HL-60/S4 treated with retinoic acid at 250 ng/mL for 4 days and 3 days (cell line): Measurements from ENCODE around the gene DCDC2B.
"Not testable (repeated sequence)": the region's sequence is repeated elsewhere in the genome, so short reads cannot be mapped to it uniquely, and the experiment has no call there.

Source experiments
- in situ Hi-C: fragments of 300-500 bp; cut with MboI; formaldehyde crosslinking; loops from 2 replicates; pipeline ENCODE4 v1.7.0; 2022; ENCODE audit warnings: low sequenced_read_pairs

The DCDC2B gene

DNA sequence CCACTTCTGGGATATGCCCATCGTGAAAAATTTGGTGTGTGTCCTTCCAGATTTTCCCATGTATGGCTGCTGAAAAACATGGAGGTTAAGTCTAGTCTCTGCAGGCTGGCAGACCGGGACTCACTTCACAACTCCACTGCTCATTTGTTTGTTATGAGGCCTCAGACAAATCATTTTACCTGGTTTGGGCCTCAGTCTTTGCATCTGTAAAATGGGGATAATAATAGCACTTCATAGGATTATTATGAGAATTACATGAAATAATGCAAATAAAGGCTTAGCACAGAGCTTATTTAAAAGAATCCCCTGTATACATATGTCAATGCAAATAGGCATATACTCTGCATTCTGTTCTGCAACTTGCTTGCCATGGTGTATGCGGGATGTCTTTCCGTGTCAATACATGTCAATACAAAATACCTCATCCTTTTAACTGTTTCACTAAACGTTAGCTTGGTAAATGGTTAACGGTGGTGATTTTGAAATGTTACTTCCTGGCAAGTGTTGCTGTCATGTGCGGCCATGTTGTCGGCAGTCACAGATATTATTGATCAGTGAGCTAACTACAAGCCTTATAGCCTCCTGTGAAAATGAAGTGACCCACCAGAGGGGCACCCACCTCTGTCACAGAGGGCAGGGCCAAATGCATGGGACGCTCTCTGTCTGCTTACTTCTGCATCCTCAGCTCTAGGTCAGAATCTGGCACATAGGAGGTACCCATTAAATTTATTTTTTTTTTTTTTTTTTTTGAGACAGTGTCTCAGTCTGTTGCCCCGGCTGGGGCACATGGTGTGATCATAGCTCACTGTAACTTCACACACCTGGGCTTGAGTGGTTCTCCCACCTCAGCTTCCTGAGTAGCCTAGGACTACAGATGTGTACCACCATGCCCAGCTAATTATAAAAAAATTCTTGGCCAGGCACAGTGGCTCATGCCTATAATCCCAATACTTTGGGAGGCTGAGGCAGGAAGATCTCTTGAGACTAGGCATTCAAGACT lies 46.5 kb downstream of the DCDC2B start:
- in situ Hi-C loops = no loop called here

DNA sequence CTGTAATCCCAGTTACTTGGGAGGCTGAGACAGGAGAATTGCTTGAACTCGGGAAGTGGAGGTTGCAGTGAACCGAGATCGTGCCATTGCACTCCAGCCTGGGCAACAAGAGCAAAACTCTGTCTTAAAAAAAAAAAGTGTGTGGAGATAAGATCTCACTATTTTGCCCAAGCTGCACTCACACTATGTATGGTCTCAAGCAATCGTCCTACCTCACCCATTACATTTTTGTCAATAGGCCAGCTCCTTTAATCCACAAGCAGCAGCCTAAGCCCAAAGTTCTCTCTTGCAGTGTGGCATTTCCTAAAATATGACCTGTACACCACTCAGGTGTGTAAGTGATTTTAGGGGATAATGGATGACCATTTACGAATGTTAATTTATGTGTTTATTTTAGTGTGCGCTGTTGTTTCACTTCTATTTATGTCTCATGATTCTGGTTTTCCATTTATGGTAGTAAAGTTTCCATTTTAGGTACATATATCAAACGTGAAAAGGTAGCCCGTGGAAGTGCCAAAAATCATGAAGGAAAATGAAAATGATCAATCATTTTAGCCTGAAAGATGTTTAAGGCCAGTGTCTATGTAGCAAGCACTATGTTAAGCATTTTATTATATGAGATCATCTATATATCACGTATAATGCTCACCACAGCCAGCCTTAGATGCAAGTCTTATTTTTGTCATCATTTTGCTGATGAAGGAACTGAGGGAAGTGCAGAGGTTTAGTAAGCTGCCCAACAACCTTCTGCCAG lies 47.8 kb downstream of the DCDC2B start:
- in situ Hi-C loops = no loop called here

DNA sequence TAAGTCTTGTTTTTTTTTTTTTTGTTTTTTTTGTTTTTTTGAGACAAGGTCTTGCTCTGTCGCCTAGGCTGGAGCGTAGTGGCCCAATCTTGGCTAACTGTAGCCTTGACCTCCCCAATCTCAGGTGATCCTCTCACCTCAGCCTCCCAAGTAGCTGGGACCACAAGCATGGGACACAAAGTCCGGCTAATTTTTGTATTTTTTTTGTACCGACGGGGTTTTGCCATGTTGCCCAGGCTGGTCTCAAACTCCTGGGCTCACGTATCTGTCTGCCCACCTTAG lies 48.3 kb downstream of the DCDC2B start:
- in situ Hi-C loops = no loop called here

DNA sequence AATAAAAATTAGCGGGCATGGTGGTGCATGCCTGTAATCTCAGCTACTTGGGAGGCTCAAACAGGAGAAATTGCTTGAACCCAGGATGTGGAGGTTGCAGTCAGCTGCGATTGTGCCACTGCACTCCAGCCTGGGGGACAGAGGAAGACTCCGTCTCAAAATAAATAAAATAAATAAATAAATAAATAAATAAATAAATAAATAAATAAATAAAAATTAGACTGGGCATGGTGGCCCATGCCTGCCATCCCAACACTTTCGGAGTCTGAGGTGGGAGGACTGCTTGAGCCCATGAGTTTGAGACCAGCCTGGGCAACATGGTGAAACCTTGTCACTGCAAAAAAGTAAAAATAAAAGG lies 54.3 kb downstream of the DCDC2B start:
- in situ Hi-C loops = not testable (repeated sequence)

DNA sequence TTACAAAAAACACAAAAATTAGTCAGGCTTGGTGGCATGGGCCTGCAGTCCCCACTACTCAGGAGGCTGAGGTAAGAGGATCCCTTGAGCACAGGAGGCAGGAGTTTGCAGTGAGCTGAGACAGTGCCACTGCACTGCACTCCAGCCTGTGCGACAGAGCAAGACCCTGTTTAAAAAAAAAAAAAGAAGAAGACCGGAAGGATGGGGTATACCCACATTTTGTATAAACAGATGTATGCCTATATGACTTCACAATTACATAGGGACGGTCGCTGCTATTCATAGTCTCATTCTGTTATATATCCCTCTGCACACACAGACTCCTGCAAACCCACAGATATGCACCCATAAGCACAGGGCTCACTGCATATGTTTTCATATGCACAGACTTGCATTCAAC lies 54.9 kb downstream of the DCDC2B start:
- in situ Hi-C loops = no loop called here
